DOHH2 (cell line): ENCODE results near the gene FAM184B.
A peak's percentile ranks its signal among the peaks of the same experiment; 100 is the strongest.

Experiments
- H3F3A ChIP-seq: fragments of 200-600 bp; sonication (generic), shearing (Covaris generic); 2 replicates; pipeline ENCODE4 v1.6.0; 2016; ENCODE audit warnings: antibody characterized with exemption, mild to moderate bottlenecking; ENCODE audit not compliant: control insufficient read depth, insufficient read depth
- H3K27ac ChIP-seq: fragments of 200-600 bp; sonication (generic); 2 replicates; pipeline ENCODE4 v1.5.1; 2014; ENCODE audit warnings: low read depth, mild to moderate bottlenecking, low read length, moderate library complexity
- H3K27me3 ChIP-seq: fragments of 200-600 bp; sonication (generic); 2 replicates; pipeline ENCODE4 v1.6.1; 2014; ENCODE audit warnings: mild to moderate bottlenecking, low read length, mixed read lengths; ENCODE audit not compliant: control insufficient read depth
- H3K36me3 ChIP-seq: fragments of 200-600 bp; sonication (generic); 2 replicates; pipeline ENCODE4 v1.6.1; 2014; ENCODE audit warnings: mild to moderate bottlenecking, low read length, moderate library complexity, mixed read lengths; ENCODE audit not compliant: control insufficient read depth
- H3K4me1 ChIP-seq: fragments of 200-600 bp; sonication (generic); 2 replicates; pipeline ENCODE4 v1.6.1; 2014; ENCODE audit warnings: mild to moderate bottlenecking, low read length, mixed read lengths; ENCODE audit not compliant: control insufficient read depth
- H3K4me2 ChIP-seq: fragments of 200-600 bp; sonication (generic); 2 replicates; pipeline ENCODE4 v1.6.0; 2014; ENCODE audit warnings: mild to moderate bottlenecking, low read length, moderate library complexity
- H3K4me3 ChIP-seq: fragments of 200-600 bp; sonication (generic); 2 replicates; pipeline ENCODE4 v1.5.1; 2014; ENCODE audit warnings: mild to moderate bottlenecking, low read length, mixed read lengths
- H3K79me2 ChIP-seq: fragments of 200-600 bp; sonication (generic); 2 replicates; pipeline ENCODE4 v1.6.1; 2014; ENCODE audit warnings: mild to moderate bottlenecking, low read length, mixed read lengths; ENCODE audit not compliant: control insufficient read depth
- H3K9me2 ChIP-seq: fragments of 200-600 bp; sonication (generic); replicated peaks from 2 replicates; pipeline ENCODE4 v1.6.1; 2014; ENCODE audit warnings: mild to moderate bottlenecking, low read length, mixed read lengths; ENCODE audit not compliant: control insufficient read depth
- H3K9me3 ChIP-seq: fragments of 200-600 bp; sonication (generic); 2 replicates; pipeline ENCODE4 v1.6.1; 2014; ENCODE audit warnings: antibody characterized with exemption, low read length, mixed read lengths; ENCODE audit not compliant: control insufficient read depth, insufficient read depth
- H4K20me1 ChIP-seq: fragments of 200-600 bp; sonication (generic); 2 replicates; pipeline ENCODE4 v1.6.0; 2014; ENCODE audit warnings: low read depth, mild to moderate bottlenecking, antibody characterized with exemption, low read length, moderate library complexity; ENCODE audit not compliant: control insufficient read depth, insufficient read depth
- CTCF ChIP-seq: fragments of 200-600 bp; sonication (generic); IDR thresholded peaks from one replicate; pipeline ENCODE4 v1.5.1; 2014; ENCODE audit warnings: antibody characterized with exemption, mild to moderate bottlenecking, low read depth, low read length; ENCODE audit not compliant: poor library complexity, severe bottlenecking
- EZH2phosphoT487 ChIP-seq: fragments of 200-600 bp; sonication (generic); IDR thresholded peaks from 2 replicates; pipeline ENCODE4 v1.6.1; 2017; ENCODE audit warnings: borderline replicate concordance, mild to moderate bottlenecking, antibody characterized with exemption, low read length, moderate library complexity, mixed read lengths

Gene FAM184B

GRCh38 chr4:17763416-17763815 is 18.0 kb downstream of the FAM184B start:
- no peaks in the 10 kb centered on the region for H3K9me2 ChIP-seq
- H4K20me1 ChIP-seq: no peaks in the 10 kb centered on the region
- no peaks in the 10 kb centered on the region for H3K36me3 ChIP-seq
- no peaks in the 10 kb centered on the region for H3F3A ChIP-seq
- H3K27me3 ChIP-seq: peaks cover 4% of the 10 kb centered on the region; the same call in 1 of the 2 replicates
- H3K4me2 ChIP-seq: no peak overlapping the region
- no peak for TF ChIP-seq CTCF
- no peak for TF ChIP-seq EZH2phosphoT487
- H3K4me3 ChIP-seq: no peak overlapping the region
- H3K4me1 ChIP-seq: no peaks in the 10 kb centered on the region
- no peaks in the 10 kb centered on the region for H3K79me2 ChIP-seq
- H3K9me3 ChIP-seq: peaks cover 3% of the 10 kb centered on the region; the same call in 1 of the 2 replicates
- H3K27ac ChIP-seq: no peak overlapping the region

- H3K4me1 ChIP-seq: no peaks in the 10 kb centered on the region
- no peaks in the 10 kb centered on the region for H3K9me2 ChIP-seq
- peaks cover 3% of the 10 kb centered on the region; the same call in 1 of the 2 replicates for H3K9me3 ChIP-seq
- H3K79me2 ChIP-seq: no peaks in the 10 kb centered on the region
- peaks cover 6% of the 10 kb centered on the region; the same call in 1 of the 2 replicates for H3K27me3 ChIP-seq
- H3K27ac ChIP-seq: no peak overlapping the region
- H3K36me3 ChIP-seq: no peaks in the 10 kb centered on the region
- no peaks in the 10 kb centered on the region for H3F3A ChIP-seq
- no peaks in the 10 kb centered on the region for H4K20me1 ChIP-seq
- TF ChIP-seq EZH2phosphoT487 (no peak), CTCF (peak; percentile 17)
- no peak overlapping the region for H3K4me3 ChIP-seq
- no peak overlapping the region for H3K4me2 ChIP-seq
These were observed 18.7 kb downstream of the FAM184B start for GRCh38 chr4:17762726-17763125.

GRCh38 chr4:17761062-17761461 is 20.4 kb downstream of the FAM184B start:
- H3K4me1 ChIP-seq: no peaks in the 10 kb centered on the region
- no peaks in the 10 kb centered on the region for H3K36me3 ChIP-seq
- TF ChIP-seq EZH2phosphoT487 (no peak), CTCF (no peak)

More at GRCh38 chr4:17761062-17761461, 20.4 kb downstream of the FAM184B start:
- Histone ChIP-seq H3K27ac (no peak overlapping the region), H3F3A (no peaks in the 10 kb centered on the region), H4K20me1 (no peaks in the 10 kb centered on the region), H3K9me2 (no peaks in the 10 kb centered on the region), H3K79me2 (no peaks in the 10 kb centered on the region), H3K9me3 (no peaks in the 10 kb centered on the region), H3K27me3 (peaks cover 11% of the 10 kb centered on the region; the same call in 1 of the 2 replicates), H3K4me3 (no peak overlapping the region), H3K4me2 (no peak overlapping the region)
